GM18867 (cell line): ENCODE measurements around the gene GYS1.
"Not testable (repeated sequence)": the region's sequence is repeated elsewhere in the genome, so short reads cannot be mapped to it uniquely, and the experiment has no call there.

Experiments used
- ATAC-seq: cut with Tn5 transposase; IDR thresholded peaks from one replicate; pipeline ENCODE4 v1.9.1; 2021; ENCODE audit warnings: mild to moderate bottlenecking, moderate library complexity; ENCODE audit not compliant: unreplicated experiment

Gene GYS1

DNA sequence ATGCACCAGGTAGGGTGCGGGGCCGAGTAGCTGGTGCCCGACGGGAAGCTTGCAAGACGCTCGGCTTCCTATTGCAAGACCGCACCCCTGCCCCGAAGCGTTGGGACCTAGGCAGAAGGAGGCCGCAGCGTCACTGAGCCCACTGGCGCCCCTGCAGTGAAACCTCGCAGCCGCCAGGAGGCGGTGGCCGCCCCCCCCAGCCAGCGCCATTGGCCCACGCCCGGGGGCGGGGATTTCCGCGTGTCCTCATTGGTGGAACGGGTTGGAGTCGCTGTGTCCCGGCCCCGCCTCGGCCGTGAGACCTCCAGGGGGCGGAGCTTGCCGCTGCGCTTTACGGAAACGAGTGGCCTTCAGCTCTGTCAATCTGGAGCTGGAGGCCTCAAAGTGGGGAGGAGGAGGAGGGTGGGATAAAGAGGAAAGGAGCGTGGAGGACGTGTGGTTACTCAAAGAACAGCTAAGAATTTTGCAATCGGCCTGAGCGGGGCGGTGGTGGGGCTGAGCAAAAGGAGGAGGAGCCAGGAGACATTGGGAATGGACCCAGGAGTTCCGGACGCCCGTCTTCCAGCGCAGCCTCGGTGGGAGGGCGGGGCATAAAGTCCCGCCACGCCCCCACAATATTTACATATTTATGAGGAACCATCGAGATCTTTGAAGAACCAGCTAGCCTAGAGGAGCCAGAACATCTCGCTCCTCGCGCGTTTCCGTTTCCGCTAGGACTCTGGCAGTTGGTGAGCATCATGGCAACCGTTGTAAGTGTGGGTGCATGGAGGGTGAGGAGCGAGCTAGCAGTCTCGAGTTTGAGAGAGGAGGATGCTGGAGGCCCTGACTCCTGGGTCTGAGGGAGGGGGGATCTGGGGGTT, at the start of gene GYS1, which contains the start of gene RUVBL2:
Gene GYS1 (minus strand): TSS at position 135 of the 860 bp plus-strand sequence. CDS start 197 bp downstream, outside the sequence.
Gene RUVBL2 (plus strand): TSS at position 713 of the 860 bp plus-strand sequence. CDS start 25 bp downstream, at position 738.
- ATAC-seq: peak; percentile 84

DNA sequence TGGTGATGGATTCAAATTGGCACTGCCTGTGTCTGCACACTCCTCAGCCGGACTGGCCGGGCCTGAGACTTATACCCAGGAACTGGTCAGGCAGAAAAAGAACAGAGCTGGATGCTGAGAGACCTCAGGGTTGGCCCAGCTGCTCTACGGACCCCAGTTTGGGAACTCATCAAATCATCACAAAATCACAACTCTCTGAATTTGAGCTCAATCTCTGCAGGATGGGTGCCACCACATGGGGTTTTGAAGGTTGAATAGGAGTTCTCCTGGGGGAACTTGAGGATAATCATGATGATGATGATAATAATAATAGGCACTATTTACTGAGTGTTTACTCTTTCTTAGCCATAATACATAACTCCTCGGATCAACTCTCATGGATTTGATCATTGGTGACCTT, 49.6 kb upstream of the GYS1 start:
- not testable (repeated sequence) for ATAC-seq

DNA sequence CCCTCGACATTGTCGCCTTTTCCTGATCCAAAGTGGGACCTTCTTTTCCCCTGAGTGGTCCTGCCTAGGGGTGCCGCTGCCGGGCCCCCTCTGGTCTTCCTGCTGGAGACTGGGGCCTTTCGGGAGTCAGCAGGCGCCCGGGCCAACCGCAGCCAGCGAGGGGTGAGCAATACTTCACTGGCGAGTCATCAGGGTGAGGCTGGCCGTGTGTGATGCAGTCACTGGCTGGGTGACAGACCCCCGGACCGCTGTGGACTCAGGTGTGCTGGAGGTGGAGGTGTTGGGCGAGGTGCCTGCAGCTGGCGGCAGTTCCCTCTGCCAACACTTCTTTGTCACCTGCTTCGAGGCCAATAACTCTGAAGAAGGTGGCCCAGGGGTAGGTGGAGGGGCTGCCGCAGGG, 49.1 kb upstream of the GYS1 start:
- no peak for ATAC-seq

DNA sequence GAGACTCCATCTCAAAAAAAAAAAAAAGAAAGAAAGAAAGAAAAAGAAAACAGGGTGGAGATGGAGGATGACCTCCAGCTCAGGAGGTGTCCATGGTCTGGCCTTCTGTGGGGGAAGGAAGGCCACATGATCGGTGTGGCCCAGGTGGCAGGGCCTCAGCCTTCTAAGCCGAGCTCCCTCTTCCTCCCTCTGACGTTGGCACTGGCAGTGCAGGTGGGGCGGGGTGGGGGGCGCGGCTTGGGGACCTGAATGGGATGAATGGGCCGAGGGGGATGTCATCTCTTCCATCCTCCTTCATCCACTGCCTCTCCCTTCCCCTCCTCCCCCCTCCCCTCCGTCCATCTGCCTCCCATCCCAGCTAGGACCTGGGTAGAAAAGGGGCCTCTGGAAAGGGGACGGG, 46.6 kb upstream of the GYS1 start:
- not testable (repeated sequence) for ATAC-seq

DNA sequence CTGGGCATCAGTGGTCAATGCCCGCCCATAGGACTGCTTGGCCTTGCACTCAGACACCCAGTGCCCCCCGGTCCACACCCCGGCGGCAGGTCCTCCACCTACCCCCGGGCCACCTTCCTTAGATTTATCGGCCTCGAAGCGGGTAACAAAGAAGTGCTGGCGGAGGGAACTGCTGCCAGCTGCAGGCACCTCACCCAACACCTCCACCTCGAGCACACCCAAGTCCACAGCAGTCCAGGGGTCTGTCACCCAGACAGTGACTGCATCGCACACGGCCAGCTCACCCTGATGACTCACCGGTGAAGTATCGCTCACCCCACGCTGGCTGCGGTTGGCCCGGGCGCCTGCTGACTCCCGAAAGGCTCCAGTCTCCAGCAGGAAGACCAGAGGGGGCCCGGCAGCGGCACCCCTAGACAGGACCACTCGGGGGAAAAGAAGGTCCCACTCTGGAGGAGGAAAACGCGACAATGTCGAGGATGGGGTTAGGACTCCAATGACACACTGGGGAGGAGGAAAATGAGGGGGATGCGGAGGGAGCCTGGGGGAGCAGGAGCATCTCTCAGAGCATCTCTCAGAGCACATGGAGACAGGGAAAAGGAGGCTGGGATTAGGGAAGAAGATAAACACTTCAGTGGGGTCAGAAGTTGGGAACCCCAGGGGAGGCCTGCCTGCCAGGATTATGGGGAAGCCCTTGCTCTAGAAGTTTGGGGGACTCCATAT, 45.6 kb upstream of the GYS1 start:
- ATAC-seq: not testable (repeated sequence)

DNA sequence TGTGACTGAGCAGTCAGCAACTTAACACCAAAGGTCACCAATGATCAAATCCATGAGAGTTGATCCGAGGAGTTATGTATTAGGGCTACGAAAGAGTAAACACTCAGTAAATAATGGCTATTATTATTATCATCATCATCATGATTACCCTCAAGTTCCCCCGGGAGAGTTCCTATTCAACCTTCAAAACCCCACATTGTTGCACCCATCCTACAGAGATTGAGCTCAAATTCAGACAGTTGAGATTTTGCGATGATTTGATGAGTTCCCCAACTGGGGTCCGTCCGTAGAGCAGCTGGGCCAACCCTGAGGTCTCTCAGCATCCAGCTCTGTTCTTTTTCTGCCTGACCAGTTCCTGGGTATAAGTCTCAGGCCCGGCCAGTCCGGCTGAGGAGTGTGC, 45.0 kb upstream of the GYS1 start:
- not testable (repeated sequence) for ATAC-seq

DNA sequence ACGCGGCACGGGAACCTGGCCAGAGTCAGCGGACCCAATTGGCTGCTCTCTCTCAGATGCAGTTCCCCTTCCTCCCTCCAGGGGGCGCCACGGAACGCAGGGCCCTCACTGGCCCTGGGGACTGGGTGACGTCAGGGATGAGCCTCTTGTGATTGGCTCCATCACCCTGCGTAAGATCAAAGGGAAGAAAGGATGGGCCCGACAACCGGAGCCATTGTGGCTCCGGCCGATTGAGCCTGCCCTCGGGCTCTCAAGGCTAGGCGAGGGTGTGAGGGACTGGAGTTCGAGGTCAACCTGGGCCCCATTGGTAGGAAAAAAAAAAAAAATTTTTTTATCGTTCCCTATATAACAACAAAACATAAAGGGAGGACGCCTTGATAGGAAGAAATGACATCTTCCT, 43.7 kb upstream of the GYS1 start, which contains the start of gene CGB1:
Gene CGB1 (minus strand): TSS at position 81 of the 400 bp plus-strand sequence. CDS start 184 bp downstream, outside the sequence.
- not testable (repeated sequence) for ATAC-seq

DNA sequence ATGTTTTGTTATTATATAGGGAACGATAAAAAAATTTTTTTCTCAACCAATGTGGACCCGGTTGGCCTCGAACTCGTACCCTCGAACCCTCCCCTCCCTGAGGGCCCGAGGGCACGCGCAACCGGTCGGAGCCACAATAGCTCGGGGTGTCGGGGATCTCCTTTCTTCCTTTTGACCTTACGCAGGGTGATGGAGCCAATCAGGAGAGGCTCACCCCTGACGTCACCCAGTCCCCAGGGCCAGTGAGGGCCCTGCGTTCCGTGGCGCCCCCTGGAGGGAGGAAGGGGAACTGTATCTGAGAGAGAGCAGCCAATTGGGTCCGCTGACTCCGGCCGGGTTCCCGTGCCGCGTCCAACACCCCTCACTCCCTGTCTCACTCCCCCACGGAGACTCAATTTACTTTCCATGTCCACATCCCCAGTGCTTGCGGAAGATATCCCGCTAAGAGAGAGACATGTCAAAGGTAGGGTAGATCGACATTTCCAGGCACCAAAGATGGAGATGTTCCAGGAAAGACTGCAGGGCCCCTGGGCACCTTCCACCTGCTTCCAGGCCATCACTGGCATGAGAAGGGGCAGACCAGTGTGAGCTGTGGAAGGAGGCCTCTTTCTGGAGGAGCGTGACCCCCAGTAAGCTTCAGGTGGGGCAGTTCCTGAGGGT, 38.7 kb upstream of the GYS1 start, which contains the start of gene CGB2:
Gene CGB2 (plus strand): TSS at position 249 of the 660 bp plus-strand sequence. CDS start 206 bp downstream, at position 455.
- not testable (repeated sequence) for ATAC-seq

DNA sequence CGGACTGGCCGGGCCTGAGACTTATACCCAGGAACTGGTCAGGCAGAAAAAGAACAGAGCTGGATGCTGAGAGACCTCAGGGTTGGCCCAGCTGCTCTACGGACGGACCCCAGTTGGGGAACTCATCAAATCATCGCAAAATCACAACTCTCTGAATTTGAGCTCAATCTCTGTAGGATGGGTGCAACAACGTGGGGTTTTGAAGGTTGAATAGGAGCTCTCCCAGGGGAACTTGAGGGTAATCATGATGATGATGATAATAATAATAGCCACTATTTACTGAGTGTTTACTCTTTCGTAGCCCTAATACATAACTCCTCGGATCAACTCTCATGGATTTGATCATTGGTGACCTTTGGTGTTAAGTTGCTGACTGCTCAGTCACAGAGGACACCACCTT, 37.2 kb upstream of the GYS1 start:
- ATAC-seq: not testable (repeated sequence)

DNA sequence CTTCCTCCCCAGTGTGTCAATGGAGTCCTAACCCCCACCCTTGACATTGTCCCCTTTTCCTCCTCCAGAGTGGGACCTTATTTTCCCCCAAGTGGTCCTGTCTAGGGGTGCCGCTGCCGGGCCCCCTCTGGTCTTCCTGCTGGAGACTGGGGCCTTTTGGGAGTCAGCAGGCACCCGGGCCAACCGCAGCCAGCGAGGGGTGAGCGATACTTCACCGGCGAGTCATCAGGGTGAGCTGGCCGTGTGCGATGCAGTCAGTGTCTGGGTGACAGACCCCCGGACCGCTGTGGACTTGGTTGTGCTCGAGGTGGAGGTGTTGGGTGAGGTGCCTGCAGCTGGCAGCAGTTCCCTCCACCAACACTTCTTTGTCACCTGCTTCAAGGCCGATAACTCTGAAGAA, 36.6 kb upstream of the GYS1 start:
- ATAC-seq: not testable (repeated sequence)

DNA sequence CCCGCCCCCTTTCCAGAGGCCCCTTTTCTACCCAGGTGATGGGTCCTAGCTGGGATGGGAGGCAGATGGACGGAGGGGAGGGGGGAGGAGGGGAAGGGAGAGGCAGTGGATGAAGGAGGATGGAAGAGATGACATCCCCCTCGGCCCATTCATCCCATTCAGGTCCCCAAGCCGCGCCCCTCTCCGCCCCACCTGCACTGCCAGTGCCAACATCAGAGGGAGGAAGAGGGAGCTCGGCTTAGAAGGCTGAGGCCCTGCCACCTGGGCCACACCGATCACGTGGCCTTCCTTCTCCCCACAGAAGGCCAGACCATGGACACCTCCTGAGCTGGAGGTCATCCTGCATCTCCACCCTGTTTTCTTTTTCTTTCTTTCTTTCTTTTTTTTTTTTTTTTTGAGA, 35.6 kb upstream of the GYS1 start:
- not testable (repeated sequence) for ATAC-seq

DNA sequence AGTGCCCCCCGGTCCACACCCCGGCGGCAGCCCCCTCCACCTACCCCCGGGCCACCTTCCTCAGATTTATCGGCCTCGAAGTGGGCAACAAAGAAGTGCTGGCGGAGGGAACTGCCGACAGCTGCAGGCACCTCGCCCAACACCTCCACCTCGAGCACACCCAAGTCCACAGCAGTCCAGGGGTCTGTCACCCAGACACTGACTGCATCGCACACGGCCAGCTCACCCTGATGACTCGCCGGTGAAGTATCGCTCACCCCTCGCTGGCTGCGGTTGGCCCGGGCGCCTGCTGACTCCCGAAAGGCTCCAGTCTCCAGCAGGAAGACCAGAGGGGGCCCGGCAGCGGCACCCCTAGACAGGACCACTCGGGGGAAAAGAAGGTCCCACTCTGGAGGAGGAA, 32.5 kb upstream of the GYS1 start:
- ATAC-seq: not testable (repeated sequence)

DNA sequence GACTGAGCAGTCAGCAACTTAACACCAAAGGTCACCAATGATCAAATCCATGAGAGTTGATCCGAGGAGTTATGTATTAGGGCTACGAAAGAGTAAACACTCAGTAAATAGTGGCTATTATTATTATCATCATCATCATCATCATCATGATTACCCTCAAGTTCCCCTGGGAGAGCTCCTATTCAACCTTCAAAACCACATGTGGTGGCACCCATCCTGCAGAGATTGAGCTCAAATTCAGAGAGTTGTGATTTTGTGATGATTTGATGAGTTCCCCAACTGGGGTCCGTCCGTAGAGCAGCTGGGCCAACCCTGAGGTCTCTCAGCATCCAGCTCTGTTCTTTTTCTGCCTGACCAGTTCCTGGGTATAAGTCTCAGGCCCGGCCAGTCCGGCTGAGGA, 32.0 kb upstream of the GYS1 start:
- not testable (repeated sequence) for ATAC-seq

DNA sequence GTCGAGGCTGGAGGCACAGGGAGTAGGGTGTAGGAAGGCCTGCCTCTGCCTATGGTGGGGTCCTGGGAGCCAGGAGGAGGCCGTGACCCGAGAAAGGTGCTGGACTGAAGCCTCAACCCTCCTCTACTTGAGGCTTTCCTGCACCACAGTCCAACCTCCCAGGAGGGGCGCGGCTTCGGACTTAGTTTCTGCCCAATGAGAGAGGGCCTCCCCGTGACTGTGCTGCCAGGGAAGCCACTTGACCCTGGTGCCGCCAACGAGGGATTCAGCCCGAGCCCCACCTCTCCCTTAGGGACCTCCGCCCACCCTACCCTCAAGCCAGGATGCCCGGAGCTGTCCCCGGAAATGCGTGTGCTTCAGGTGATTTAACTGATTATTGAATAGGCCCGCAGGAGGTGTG, 31.1 kb upstream of the GYS1 start, which contains the start of gene CGB3:
Gene CGB3 (minus strand): TSS at position 101 of the 400 bp plus-strand sequence. CDS start 362 bp downstream, outside the sequence.
- ATAC-seq: not testable (repeated sequence)

DNA sequence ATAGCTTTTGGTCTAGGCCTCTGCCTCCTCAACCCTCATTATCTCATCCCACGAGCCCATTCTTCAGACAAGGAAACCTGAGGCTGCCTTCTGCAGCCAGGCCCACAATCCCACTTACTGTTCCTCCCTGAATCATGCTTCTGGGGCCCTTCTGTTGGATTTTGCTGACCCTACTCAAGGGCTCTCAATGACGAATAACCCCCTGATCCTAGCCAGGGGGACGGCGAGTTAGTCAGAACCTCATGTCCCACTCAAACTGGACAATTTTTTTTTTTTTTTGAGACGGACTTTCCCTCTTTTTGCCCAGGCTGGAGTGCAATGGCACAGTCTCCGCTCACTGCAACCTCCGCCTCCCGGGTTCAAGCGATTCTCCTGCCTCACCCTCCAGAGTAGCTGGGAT, 29.0 kb upstream of the GYS1 start:
- no peak for ATAC-seq

DNA sequence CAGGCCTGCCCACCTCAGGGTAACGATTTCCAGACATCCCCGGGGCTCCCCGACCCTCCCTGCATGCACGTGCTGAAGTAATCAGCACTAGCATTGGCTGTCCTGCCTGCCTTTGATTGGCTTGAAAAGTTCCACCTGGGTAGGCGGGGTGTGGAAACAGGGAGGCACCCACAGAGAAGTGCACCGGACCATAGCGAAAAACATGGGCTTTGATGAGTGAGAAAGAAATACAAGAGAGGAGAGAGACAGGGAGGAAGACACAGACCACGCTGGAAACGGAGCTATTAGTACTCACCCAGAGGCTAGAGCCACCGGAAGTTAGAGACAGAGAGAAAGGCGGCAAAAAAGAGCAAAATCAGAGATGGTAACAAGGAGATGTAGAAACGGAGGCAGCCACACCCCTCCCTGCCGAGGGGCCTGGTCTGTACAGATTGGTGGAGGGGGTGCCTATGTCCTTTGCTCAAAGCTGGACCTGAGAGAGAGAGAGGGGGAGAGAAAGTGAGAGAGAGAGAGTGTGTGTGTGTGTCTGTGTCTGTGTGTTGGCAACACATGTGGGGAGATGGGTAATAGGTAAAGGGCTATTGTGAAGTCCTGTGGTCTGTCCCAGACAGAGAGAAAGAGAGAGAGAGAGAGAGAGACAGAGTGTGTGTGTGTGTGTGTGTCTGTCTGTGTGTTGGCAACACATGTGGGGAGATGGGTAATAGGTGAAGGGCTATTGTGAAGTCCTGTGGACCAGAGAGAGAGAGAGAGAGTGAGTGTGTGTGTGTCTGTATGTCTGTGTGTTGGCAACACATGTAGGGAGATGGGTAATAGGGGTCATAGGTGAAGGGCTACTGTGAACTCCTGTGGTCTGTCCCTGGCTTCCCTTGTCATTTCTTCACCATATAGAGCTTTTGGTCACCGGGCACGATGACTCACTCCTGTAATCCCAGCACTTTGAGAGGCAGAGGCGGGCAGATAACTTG, 28.1 kb upstream of the GYS1 start:
- no peak for ATAC-seq

DNA sequence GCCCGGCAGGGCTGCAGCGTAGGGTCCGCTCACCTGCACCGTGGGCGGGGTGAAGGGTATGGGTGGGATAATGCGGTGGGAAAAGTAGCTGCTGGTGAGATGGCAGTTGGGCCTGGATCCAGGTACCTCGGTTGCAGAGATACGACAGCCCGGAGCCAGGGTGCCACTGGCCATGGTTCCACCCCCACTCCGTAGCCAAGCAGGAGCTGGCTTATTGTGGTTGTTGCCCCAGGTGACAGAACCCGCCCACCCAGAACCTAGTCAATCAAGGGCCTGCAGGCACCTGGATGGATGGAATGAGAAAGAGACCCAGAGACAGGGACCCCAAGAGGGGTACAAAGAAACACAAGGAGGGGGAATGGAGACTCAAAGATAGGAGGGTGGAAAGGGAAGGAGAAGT, 27.2 kb upstream of the GYS1 start:
- ATAC-seq: no peak

DNA sequence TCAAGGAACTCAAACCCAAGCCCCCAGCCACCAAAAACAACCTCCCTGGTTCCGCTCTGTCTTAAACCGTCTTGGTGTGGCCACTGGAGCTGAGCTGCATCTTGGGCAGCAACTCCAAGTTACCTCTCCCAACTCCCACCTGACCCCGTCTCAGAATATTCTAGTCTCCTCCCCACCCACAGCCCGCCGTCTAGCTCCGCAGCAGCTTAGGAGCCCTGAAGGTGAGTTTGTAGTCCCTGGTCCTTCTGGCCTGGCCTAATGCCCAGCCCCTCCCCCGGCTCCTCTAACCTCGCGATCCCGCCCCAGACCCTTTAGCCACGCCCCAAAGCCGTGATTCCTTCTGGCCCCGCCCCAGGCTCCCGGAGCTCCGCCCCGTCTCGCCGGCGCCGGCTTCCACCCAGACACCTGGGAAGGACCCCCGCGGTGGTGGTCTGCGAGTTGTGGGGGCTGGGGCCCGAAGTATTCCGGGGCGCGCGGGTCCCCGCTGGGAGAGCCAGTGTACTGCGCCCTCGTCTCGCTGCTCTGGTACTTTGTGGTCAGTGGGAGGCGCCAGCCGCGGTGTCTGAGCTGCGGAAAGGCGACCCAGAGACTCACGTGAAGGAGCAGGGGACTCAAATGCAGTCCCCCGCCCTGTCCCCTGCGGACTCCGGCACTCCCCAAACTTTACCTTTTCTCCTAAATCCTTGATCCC, 26.3 kb upstream of the GYS1 start:
- no peak for ATAC-seq
